ENCODE data around the gene FNIP2.

The FNIP2 gene

DNA sequence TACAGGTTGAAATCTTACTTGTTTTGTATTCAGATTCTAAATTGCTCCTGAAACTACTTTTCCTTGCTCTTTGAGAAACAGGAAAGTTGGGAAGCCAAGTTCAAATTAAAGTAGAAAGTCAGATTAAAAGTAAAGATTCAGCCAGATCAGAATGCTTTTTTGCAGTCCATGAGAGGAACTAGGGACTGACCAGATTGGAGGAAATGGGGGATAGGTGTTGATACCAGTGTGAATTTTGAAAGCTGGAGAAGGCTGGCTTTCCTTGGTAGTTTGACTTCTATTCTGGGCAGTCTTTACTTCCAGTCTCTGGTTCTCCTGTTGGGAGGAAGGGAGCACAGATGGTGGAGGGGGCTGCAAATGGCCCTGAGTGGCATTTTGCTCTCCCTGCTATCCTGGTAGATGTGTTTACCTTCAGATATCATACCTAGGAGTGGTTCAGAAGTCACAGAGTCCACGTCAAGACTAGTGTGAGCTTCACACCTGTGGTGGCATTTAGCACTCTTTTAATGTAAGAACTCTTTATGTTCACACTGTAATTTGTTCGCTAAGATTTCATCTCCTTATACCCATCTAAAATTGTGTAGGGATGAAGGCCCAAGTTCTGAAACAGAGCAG lies 68.8 kb downstream of the FNIP2 start:
- no peak for DNase-seq (ENCODE audit: low read depth)

DNA sequence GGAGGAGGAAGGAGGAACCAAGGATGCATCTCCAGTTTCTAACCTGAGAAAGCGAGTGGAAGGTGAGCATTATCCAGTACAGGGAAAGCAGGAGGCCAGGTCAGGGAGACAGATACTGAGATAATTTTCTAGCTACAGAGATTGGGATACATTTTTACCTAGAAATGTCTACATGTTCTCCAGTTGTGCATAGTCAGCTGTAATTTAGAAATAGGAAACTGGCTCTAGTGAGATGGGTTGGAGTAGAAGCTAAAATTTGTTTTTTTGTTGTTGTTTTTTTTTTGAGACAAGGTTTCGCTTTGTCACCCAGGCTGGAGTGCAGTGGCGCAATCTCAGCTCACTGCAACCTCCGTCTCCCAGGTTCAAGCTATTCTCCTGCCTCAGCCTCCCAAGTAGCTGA lies 71.3 kb downstream of the FNIP2 start:
- no peak for DNase-seq (ENCODE audit: low read depth)

DNA sequence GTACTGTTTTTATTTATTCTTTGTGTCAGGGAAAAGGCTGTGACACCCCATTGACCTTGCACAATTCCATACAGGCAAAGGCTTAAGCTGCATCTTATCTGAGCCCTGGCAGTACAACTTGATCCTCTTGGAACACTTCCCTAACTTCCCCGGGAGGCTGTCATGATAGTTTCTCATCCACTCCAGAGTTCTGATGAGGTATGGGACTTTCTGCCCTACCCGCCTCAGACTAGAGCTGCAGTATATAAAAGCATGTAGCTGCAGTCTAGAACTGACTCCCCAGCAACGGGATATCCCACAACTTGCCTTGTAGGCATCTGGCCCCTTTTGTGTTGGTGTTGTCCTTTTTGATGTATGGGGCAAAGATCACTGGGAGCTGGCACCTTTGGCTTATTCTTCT lies 72.7 kb downstream of the FNIP2 start:
- DNase-seq (ENCODE audit: low read depth), result no peak

DNA sequence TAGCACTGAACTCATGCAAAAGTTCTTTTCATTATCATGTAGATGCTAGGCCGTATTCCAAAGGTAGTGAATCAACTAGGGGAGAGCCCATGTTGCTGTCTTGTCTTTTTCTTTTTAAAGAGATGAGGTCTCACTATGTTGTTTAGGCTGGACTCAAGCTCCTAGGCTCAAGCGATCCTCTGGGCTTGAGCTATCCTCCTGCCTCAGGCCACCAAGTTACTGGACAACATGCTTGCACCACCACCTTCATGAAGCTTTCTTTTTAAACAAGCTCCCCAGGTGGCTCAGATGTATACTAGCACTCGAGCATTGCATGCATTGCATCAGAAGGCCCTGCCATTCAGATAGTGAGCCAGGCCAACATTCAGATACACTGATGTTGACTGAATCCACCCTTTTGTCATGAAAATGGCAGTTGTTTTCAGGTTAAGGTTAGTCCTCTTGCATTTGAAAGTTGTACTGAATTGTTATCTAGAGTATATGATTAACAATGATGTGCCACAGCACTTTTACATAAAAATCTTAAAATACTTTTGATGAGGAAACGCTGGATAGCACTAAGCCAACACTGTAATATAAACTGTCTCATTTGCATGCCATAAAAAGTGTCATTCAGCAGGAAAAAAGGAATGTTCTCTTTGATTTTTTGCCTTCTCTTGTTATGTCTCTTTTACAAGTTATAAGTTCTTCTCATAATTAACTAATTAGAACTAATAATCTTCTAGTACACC lies 76.7 kb downstream of the FNIP2 start:
- DNase-seq (ENCODE audit: low read depth), result no peak

GRCh38 chr4:158847535-158847934 lies 78.7 kb downstream of the FNIP2 start:
- no peak for DNase-seq (ENCODE audit: low read depth)

DNA sequence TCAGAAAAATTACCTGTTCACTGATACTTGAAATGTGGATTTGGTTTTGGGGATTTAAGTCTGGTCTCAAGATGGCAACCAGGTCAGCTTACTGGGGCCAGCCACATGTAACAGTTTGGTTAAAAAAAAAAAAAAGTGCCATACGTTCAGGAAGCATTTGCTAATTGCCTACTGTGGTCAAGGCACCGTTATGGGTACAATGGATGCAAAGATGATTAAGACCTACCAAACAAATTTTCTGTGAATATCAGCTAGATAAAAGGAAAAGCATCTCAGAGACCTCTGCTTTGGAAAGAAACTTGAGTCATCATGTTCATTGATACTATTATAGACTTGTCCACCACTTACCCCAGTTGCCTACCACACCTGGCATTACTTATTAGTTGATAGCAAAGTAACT lies 80.9 kb downstream of the FNIP2 start:
- DNase-seq (ENCODE audit: low read depth), result no peak

DNA sequence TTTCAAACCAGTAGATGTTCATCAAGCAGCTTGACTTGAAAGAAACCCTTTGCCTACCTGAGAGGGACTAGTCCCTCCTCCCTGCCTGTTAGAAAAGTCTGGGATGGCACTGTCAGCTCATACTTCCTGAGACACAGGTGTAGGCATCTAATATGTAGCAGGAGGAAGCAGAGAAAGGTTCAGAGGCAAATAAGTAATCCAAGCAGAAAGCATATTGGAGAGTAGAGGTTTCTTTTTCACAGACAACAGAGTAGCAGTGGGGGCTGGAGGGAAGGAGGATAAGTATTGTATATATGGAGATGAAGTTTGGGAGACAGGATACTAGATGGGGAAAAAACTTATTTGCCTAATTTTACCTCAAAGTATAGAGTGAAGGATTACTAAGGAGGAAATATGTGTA lies 81.5 kb downstream of the FNIP2 start:
- DNase-seq (ENCODE audit: low read depth), result no peak

- DNase-seq (ENCODE audit: low read depth), result no peak
These were observed 82.2 kb downstream of the FNIP2 start for GRCh38 chr4:158850800-158851644.

- DNase-seq (ENCODE audit: low read depth), result no peak
These were observed 85.4 kb downstream of the FNIP2 start for GRCh38 chr4:158854236-158854635.

GRCh38 chr4:158856852-158857251 lies 88.0 kb downstream of the FNIP2 start:
- no peak for DNase-seq (ENCODE audit: low read depth)

DNA sequence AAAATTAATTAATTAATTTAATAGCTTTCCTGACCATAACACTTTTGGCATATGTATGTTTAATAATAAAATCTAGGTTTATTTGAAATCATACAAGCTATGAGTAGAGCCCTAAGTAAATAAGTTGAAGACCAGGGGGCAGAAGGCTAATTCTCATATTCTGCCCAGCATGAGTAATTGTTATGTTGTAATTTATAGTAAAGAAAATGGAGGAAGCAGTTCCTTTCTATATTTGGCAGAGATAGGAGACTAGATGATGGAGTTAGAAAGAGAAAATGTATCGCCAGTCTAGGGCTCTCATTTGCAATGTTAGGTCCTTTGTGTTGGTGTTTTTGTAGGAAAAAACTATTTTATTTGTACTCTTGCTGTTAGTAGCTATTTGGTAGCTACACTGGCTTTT lies 89.1 kb downstream of the FNIP2 start:
- DNase-seq (ENCODE audit: low read depth), result no peak

- DNase-seq (ENCODE audit: low read depth), result no peak
These were observed 89.8 kb downstream of the FNIP2 start for GRCh38 chr4:158858410-158859199.

DNA sequence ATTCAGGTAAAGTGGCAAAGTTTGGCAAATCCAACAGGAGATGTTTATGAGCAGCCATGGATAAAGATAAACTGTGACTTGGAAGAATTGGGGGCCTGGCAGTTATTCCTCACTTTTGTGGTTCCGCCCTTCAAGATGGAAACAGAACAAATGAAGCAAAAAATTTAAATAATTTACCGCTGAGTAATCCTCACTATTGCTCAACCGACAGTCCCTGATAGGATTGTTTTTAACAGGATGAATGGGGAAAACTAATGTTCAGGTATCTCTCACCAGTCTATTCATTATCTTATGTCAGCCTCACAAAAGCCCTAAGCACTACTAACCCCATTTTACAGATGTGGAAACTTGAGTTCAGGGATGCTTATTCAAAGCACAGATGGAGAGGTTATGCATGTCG lies 90.8 kb downstream of the FNIP2 start:
- DNase-seq (ENCODE audit: low read depth), result no peak

DNA sequence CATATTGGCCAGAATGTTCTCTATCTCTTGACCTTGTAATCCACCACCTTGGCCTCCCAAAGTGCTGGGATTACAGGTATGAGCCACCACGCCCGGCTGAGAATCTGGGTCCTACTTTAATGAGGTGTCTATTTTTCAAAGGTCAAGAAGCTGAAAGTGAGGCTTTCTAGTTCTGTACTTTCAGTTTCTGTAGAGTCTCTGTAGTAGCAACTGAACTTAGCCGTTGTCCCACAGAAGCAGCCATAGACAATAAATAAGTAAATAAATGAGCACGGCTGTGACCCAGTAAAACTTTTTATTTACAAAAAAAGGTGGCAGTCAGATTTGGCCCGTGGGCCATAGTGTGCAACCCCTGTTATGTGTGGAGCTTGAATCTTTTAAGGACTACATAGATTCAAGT lies 92.0 kb downstream of the FNIP2 start:
- no peak for DNase-seq (ENCODE audit: low read depth)

- DNase-seq (ENCODE audit: low read depth), result no peak
These were observed 92.5 kb downstream of the FNIP2 start for GRCh38 chr4:158861281-158861680.

DNA sequence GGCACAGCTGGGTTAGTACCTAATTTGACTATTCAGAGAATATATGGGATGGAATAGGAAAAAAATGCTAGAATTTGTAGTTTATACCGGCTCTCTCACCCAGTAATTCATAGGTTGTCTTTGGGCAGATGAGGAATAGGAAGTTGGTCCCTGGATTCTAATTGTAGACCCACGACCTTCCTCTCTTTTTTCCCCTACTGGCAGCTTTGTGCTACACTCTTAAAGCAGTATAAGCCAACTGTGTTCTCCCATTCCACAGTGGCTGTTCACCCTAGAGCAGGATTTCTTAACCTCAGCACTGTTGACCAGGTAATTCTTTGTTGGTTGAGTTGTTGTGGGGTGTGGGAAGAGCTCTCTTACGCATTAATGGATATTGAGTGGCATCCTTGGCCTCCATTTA lies 92.9 kb downstream of the FNIP2 start:
- no peak for DNase-seq (ENCODE audit: low read depth)

GRCh38 chr4:158863296-158863695 lies 94.5 kb downstream of the FNIP2 start:
- DNase-seq (ENCODE audit: low read depth), result no peak

GRCh38 chr4:158865520-158866177 lies 96.8 kb downstream of the FNIP2 start:
- no peak for DNase-seq (ENCODE audit: low read depth)

GRCh38 chr4:158869001-158869400 lies 100.2 kb downstream of the FNIP2 start:
- DNase-seq (ENCODE audit: low read depth), result no peak

DNA sequence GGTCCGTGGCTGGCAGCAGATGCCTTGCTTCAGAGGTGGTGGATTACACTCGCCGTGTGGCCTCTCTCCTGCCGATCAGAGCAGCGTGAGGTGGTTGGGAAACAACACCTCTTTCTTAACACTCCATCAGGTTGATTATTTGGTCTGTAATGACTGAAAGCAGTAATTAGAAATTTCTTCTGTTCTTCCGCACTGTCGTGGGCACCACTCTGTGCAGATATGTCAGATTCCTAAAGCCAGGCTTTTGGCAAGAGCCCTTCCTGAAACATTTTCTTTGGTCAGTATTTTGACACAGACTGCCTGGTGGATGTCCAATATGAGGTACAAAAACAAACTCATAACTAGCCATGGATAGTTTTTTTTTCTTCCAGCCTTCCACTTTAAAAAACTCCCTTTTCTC lies 100.9 kb downstream of the FNIP2 start:
- DNase-seq (ENCODE audit: low read depth), result no peak

- no peak for DNase-seq (ENCODE audit: low read depth)
These were observed 101.4 kb downstream of the FNIP2 start for GRCh38 chr4:158870282-158870625.
